HG03520 (cell line): ENCODE measurements around the gene LMNTD1.
"Not testable (repeated sequence)": the region's sequence is repeated elsewhere in the genome, so short reads cannot be mapped to it uniquely, and the experiment has no call there.

ENCODE experiments used
- ATAC-seq: cut with Tn5 transposase; IDR thresholded peaks from one replicate; pipeline ENCODE4 v1.9.1; 2021; ENCODE audit warnings: mild to moderate bottlenecking, moderate library complexity; ENCODE audit not compliant: unreplicated experiment

The LMNTD1 gene

DNA sequence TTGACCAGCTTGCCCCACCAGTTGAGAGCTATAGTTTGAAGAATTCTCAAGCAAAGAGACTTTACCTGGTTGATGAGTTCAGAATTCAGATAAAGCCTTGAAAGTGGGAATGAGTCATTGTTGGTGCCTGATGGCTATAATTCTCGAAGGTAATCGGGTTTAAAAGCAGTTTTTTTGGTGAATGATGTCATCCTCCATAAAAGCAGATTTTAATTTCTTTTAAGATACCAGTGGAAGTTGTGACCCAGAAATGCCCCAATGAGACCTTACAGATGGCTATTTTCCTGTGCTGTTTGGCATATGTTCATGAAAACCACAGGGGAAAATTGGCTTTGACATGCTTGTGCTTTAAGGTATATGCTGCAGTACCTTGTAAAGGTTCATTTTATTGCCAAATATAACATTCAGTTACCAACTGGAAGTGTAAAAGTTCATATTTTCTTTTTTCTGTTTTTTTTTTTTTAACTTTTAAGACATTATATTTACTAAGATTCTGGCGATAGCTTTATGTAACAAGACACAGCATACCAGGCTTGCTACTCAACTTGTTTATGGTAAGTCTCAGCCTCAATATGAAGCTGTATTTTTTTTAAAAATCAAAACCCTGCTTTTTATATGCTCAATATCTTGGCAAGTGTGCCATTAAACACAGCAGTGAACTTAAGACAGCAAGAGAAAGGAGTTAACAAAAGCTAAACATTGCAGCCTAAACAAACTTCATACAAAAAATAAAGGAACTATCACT is 119.3 kb downstream of the LMNTD1 start:
- no peak for ATAC-seq

DNA sequence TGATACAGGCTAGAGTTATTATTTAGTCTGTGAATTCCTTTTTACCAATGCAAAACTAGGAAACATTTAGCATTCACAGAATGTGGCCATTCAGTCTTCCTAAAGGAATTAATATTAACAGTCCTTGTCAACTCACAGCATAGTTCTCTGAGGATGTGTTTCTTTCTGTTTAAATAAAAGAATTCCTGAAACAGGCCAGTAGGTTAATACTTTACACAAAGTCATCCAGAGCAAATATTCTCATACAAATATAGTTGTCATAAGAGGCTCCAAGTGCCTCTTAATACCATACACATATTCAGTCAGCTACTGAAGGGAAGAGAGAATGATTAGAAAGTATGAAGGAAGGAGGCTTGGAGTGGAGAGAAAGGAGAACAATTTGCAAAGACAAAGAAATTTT is 120.1 kb downstream of the LMNTD1 start:
- no peak for ATAC-seq

DNA sequence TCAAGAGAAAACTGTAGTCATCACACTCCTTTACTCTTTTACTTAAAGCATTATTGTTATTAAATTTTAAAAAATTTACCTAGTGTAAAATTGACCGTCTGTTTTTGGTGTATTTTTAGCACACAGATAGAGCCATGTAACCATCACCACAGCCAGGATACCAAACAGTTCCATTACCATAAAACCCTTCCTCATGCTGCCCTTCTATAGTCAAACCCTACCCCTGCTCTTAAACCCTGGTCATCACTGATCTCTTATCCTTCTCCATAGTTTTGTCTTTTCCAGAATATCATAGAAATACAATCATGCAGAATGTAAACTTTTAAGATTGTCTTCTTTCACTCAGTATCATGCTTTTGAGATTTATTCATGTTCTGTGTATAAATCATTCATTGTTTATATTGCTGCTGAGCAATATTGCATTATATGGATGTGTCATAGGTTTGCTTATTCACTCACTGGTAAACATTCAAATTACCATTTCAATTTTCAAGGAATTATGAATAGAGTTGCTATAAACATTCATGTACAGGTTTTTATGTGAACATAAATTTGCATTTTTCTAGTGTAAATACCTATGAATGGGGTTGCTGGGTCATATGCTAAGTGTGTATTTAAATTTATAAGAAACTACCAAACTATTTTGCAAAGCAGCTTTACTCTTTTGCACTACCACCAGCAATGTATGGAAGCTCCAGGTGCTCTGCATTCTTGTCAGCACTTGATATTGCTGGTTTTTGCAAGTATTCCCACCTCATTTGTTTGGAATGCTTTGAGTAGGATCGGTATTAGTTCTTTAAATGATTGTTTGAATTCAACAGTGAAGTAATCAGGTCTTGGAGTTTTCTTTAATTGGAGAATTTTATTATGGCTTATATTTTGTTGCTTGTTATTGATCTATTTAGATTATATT is 125.5 kb downstream of the LMNTD1 start:
- ATAC-seq = no peak

DNA sequence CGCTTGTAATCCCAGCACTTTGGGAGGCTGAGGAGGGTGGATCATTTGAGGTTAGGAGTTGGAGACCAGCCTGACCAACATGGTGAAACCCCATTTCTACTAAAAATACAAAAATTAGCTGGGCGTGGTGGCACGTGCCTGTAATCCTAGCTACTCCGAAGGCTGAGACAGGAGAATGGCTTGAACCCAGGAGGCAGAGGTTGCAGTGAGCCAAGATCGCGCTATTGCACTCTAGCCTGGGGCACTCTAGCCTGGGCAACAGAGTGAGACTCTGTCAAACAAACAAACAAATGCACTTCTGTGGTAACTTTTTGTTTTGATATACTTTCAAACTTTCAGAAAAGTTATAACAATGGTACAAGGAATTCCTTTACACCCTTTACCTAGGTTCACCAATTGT is 126.3 kb downstream of the LMNTD1 start:
- not testable (repeated sequence) for ATAC-seq
